DMS53 treated with DMSO at 0.1 percent for 48 hours (cell line): Measurements from ENCODE around the gene CAMSAP3.
"Not testable (repeated sequence)": the region's sequence is repeated elsewhere in the genome, so short reads cannot be mapped to it uniquely, and the experiment has no call there.

Experiments used
- DNase-seq: peaks from one replicate; lab custom pipeline; 2025; ENCODE audit not compliant: unreplicated experiment; lab: John Stamatoyannopoulos, UW

CAMSAP3 gene

GRCh38 chr19:7570761-7571160 is 24.9 kb upstream of the CAMSAP3 start:
- no peak for DNase-seq

GRCh38 chr19:7575434-7576040 is 20.1 kb upstream of the CAMSAP3 start:
- DNase-seq: no peak

- not testable (repeated sequence) for DNase-seq
Measured at GRCh38 chr19:7577422-7577821, 18.2 kb upstream of the CAMSAP3 start.

- no peak for DNase-seq
Measured at GRCh38 chr19:7578127-7578526, 17.5 kb upstream of the CAMSAP3 start.

- no peak for DNase-seq
Measured at GRCh38 chr19:7579182-7579581, 16.5 kb upstream of the CAMSAP3 start.

GRCh38 chr19:7582446-7582845 is 13.2 kb upstream of the CAMSAP3 start:
- DNase-seq: no peak

GRCh38 chr19:7589822-7590221 is 5.8 kb upstream of the CAMSAP3 start:
- DNase-seq: no peak

- DNase-seq: no peak
Measured at GRCh38 chr19:7590256-7590655, 5.4 kb upstream of the CAMSAP3 start.

GRCh38 chr19:7596211-7596937 is 711 bp downstream of the CAMSAP3 start:
- no peak for DNase-seq

- no peak for DNase-seq
Measured at GRCh38 chr19:7597689-7598088, 2.0 kb downstream of the CAMSAP3 start.

GRCh38 chr19:7598180-7598579 is 2.5 kb downstream of the CAMSAP3 start:
- no peak for DNase-seq

GRCh38 chr19:7600721-7601120 is 5.1 kb downstream of the CAMSAP3 start:
- DNase-seq: no peak

- DNase-seq: no peak
Measured at GRCh38 chr19:7602240-7602934, 6.7 kb downstream of the CAMSAP3 start.

GRCh38 chr19:7602935-7603497 is 7.4 kb downstream of the CAMSAP3 start:
- no peak for DNase-seq

GRCh38 chr19:7603919-7604318 is 8.3 kb downstream of the CAMSAP3 start:
- no peak for DNase-seq

- DNase-seq: no peak
Measured at GRCh38 chr19:7605490-7606222, 10.0 kb downstream of the CAMSAP3 start.

- DNase-seq: no peak
Measured at GRCh38 chr19:7606289-7606688, 10.6 kb downstream of the CAMSAP3 start.

GRCh38 chr19:7607212-7607873 is 11.7 kb downstream of the CAMSAP3 start:
- no peak for DNase-seq

- DNase-seq: no peak
Measured at GRCh38 chr19:7607874-7608560, 12.4 kb downstream of the CAMSAP3 start.
